Progenitor cell of endocrine pancreas (in vitro differentiated cells): Measurements from ENCODE around the gene CHRNA7. TPM values are rescaled to one million over a fixed set of nuclear protein-coding genes. Genes with fewer than 3 reads are reported as not detected.

ENCODE experiments used
- DNase-seq: peaks from one replicate; pipeline ENCODE4 v3.0.0; 2021; ENCODE audit warnings: low spot score; ENCODE audit not compliant: unreplicated experiment
- H3K27ac Mint-ChIP-seq: 2 replicates; pipeline ENCODE4 v1.8.0; 2021; ENCODE audit warnings: mild to moderate bottlenecking, moderate library complexity, mixed read lengths
- H3K27me3 Mint-ChIP-seq: 2 replicates; pipeline ENCODE4 v1.8.0; 2021; ENCODE audit warnings: mixed read lengths
- H3K36me3 Mint-ChIP-seq: 2 replicates; pipeline ENCODE4 v1.8.0; 2022; ENCODE audit warnings: mixed read lengths; ENCODE audit not compliant: insufficient read depth
- H3K4me1 Mint-ChIP-seq: 2 replicates; pipeline ENCODE4 v1.8.0; 2021; ENCODE audit warnings: low read depth, mixed read lengths
- H3K4me3 Mint-ChIP-seq: 2 replicates; pipeline ENCODE4 v1.8.0; 2021; ENCODE audit warnings: low read depth, mild to moderate bottlenecking, moderate library complexity, mixed read lengths
- H3K9me3 Mint-ChIP-seq: 2 replicates; pipeline ENCODE4 v1.8.0; 2021; ENCODE audit warnings: low read depth, mixed read lengths
- total RNA-seq: library from RNA; stranded (reverse); gene quantifications from 2 replicates; pipeline ENCODE4 v1.2.1, GENCODE V29; 2021
- TF ChIP-seq, protein P1 (sequence below): fragments of 200-600 bp; sonication (generic); IDR thresholded peaks from one replicate; pipeline ENCODE4 v1.5.0; 2021; ENCODE audit warnings: antibody characterized with exemption, mild to moderate bottlenecking; ENCODE audit not compliant: unreplicated experiment

Gene CHRNA7
- total RNA-seq, 1 donor from 2014 or later = 5.7 TPM

- H3K4me3 Mint-ChIP-seq = no peak overlapping the region
- H3K27me3 Mint-ChIP-seq = peaks cover 2% of the 10 kb centered on the region
- peaks cover 2% of the 10 kb centered on the region for H3K36me3 Mint-ChIP-seq
- no peak overlapping the region for H3K27ac Mint-ChIP-seq
- H3K4me1 Mint-ChIP-seq = no peaks in the 10 kb centered on the region
- no peak for DNase-seq
- TF ChIP-seq, protein P1, sequence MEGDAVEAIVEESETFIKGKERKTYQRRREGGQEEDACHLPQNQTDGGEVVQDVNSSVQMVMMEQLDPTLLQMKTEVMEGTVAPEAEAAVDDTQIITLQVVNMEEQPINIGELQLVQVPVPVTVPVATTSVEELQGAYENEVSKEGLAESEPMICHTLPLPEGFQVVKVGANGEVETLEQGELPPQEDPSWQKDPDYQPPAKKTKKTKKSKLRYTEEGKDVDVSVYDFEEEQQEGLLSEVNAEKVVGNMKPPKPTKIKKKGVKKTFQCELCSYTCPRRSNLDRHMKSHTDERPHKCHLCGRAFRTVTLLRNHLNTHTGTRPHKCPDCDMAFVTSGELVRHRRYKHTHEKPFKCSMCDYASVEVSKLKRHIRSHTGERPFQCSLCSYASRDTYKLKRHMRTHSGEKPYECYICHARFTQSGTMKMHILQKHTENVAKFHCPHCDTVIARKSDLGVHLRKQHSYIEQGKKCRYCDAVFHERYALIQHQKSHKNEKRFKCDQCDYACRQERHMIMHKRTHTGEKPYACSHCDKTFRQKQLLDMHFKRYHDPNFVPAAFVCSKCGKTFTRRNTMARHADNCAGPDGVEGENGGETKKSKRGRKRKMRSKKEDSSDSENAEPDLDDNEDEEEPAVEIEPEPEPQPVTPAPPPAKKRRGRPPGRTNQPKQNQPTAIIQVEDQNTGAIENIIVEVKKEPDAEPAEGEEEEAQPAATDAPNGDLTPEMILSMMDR = no peak
- no peaks in the 10 kb centered on the region for H3K9me3 Mint-ChIP-seq
Measured at GRCh38 chr15:32104061-32104995, 74.0 kb downstream of the CHRNA7 start.

DNA sequence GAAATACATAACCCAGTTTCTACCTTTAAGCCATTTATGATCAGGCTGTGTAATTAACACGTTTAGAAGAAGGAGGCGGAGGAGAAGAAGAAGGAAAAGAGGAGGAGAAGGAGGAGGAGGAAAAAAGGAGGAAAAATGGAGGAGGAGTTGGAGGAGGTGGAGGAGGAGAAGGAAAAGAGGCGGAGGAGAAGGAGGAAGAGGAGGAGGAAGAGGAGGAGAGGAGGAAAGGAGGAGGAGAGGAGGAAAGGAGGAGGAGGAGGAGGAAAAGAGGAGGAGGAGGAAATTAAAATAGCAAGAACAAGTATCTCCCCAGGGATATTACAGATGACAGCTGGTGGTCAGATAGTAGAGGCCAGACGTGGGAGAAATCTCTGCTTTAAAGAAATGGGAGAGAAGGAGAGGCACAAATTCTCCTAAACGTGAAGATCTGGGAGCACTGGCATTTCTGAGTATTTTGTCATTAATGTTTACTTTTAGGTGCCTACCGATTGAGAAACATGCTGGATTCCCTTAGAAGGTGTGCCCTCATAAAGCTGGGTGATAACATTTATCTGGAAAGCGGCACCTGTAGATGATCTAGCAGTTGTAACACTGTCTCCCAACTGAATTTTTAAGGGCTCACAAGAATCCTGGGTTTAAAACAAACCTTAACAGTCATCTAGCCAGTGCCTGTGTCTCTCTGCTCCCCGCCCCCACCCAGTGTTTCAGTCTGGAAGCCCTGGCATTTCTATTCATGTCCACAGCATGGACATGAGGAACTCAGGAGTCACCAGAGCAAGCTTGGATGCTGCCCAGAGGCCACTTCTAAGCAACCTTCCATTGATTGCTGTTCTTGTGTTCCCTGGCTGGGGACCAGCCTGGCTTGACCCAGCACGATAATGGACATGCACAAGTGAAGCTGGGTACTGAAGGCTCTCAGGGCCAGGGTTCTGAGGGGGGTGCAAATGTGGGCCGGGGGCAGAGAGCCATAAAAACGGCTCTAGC, 75.2 kb downstream of the CHRNA7 start:
- TF ChIP-seq, protein P1 = no peak
- Mint-ChIP-seq H3K9me3 (no peaks in the 10 kb centered on the region), H3K27ac (no peak overlapping the region), H3K27me3 (peaks cover 2% of the 10 kb centered on the region), H3K36me3 (peaks cover 2% of the 10 kb centered on the region), H3K4me1 (no peaks in the 10 kb centered on the region), H3K4me3 (no peak overlapping the region)
- no peak for DNase-seq

DNA sequence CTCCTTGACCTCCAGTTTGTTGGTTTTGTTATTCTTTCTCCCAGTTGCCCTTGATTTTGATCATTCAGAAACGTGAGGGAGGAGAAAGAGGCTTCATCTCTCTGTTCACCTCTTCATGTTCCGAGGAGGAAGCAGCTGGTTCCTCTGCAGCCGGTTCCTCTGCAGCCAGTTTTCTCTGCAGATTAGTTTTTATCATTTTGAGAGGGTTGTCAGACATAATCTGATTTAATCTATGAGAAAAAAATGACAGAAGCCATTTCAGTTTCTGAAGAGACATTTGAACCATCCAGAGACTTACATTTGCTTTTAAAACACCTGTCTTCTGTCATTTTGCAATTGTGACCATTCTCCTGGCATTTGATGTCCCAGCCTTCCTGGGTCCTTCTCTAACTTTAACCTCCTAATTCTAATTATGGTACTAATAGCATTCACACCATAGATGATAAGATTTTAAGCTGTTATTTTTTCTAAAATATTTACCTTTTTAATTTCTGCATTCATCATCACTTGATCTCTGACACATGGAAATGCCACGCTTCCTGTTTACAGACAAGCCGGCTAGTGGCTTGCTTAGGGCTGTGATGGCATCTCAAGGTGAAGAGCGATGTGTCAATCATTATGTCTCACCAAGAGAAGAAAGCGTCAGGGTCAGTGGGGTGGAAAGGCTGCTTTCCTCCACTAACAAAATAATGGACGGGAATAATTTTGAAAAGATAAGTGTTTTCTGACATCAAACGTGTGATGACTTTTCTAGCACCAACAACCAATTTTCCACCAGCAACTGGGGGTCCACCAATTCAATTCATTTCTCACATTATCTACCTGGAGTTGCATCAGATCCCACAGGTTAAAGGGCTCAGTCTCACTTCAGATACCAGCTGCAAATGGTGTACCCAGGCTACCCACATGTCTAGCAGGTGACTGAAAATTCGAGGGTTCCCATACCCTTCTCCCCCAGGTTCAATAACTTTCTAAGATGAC, 76.4 kb downstream of the CHRNA7 start:
- Mint-ChIP-seq H3K9me3 (no peaks in the 10 kb centered on the region), H3K36me3 (peaks cover 2% of the 10 kb centered on the region), H3K4me1 (no peaks in the 10 kb centered on the region), H3K4me3 (no peak overlapping the region), H3K27me3 (peaks cover 2% of the 10 kb centered on the region), H3K27ac (no peak overlapping the region)
- no peak for DNase-seq
- TF ChIP-seq, protein P1 = no peak

- no peak for DNase-seq
- Mint-ChIP-seq H3K4me1 (no peaks in the 10 kb centered on the region), H3K36me3 (peaks cover 2% of the 10 kb centered on the region), H3K4me3 (no peak overlapping the region), H3K27ac (no peak overlapping the region), H3K9me3 (no peaks in the 10 kb centered on the region), H3K27me3 (peaks cover 2% of the 10 kb centered on the region)
- TF ChIP-seq, protein P1 = no peak
Measured at GRCh38 chr15:32107477-32108080, 77.3 kb downstream of the CHRNA7 start.
